Activated CD8-positive, alpha-beta memory T cell treated with anti-CD3 and anti-CD28 coated beads for 1 hour (primary cell): ENCODE data around the gene SP6.

Experiments used
- DNase-seq, 2 donors: peaks; one replicate each; pipeline ENCODE4 v3.0.0-alpha.2; 2020; ENCODE audit warnings: low read depth in 1 of 2; ENCODE audit errors: extremely low read depth in 1 of 2

SP6 gene

DNA sequence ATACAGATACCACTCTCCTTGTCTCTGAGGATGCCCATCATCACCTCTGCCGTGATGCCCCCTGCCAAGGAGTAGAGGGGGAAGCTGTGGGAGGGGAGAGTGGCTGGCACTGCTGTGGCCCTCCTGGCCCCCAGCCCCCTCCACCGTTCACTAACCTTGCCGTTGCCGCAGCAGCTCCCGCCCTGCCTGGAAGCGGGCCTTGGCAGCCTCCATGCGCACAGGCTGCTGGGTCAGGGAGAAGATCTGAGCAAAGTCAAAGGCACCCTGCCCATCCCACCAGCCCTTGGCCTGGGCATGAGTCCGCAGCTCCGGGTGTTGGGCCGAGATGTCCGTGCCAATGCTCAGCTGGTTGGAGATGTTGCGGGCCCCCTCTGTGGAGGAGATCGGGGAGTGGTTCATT, 12.3 kb downstream of the SP6 start:
- no peak for DNase-seq

DNA sequence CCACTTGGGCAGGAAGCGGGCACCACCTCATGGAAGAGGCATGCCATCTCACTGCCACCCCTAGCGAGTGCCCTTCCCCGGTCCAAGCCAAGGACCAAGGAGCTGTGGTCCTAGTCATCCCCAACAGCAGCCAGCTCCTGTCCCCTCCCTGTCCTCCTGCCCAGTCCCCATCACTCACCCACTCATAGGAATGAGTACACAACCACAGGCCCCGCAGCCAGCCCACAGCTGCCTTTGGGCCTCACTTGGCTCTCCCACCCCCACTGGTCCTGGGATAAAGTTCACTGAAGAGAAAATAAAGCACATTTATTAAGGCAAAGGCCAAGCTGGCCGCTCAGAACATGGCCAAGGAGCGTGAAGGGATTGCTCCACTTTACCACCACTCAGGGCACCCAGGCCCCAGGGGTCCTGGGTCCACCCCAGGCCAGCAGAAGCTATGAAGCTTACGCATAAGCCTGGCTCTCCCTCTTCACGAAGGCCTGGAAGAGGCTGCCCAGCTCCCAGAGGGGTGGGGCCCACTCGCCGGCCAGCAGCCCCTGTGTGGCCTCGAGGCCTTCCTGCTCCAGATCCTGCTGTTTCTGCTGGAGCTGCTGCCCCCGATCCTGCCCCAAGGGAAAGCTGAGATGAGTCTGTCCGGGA, 13.4 kb downstream of the SP6 start:
- DNase-seq, result no peak

DNA sequence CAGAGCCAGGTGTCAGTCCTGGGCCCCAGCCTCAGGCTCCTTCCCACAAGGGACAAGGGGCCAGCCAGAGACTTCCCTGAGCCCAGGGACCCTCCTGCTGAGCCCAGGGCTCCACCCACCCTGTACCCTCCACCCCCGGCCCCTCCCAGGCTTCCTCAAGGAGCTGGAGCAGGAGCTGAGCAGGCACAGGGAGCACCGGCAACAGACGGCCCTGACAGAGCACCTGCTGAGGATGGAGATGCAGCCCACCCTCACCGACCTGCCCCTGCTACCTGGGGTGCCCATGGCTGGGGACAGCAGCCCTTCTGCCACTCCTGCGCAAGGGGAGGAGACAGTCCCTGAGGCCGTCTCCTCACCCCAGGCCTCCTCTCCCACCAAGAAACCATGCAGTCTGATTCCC, 14.4 kb downstream of the SP6 start:
- no peak for DNase-seq

DNA sequence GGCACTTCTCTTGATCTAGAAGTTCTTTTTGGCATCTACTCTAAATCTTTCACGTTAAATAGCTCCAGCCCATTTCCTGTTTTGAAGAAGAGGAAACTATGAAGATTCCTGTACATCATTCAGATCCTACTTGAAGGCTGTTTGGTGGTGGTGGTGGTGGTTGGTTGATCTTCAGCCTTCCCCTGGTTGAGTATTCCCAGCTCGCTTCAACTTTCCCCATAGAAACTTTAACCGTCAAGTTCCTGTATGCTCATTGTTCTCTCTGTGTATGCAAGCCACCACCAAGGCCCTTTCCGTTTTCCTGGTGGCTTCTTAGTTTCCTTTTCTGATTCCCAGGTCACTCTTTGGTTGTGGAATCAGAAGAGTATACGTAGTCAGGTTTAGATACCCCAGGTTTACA, 16.2 kb downstream of the SP6 start:
- DNase-seq, result no peak

DNA sequence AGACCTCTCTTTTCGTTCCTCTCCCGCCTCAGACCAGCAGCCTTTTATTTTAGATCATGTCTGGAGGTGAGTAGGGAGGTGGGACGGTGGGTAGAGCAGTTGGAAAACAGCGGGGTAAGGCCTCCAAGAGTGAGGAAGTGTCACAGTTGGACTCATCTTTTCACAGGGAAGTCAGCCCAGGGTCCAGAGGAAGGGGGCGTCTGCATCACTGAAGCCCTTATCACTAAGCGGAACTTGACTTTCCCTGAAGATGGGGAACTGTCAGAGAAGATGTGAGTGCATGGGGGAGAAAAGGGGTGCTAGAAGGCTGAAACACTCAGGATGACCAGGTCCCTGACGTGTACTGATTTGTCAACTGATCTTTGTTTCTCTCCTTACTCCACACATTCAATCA, 19.0 kb downstream of the SP6 start:
- no peak for DNase-seq

DNA sequence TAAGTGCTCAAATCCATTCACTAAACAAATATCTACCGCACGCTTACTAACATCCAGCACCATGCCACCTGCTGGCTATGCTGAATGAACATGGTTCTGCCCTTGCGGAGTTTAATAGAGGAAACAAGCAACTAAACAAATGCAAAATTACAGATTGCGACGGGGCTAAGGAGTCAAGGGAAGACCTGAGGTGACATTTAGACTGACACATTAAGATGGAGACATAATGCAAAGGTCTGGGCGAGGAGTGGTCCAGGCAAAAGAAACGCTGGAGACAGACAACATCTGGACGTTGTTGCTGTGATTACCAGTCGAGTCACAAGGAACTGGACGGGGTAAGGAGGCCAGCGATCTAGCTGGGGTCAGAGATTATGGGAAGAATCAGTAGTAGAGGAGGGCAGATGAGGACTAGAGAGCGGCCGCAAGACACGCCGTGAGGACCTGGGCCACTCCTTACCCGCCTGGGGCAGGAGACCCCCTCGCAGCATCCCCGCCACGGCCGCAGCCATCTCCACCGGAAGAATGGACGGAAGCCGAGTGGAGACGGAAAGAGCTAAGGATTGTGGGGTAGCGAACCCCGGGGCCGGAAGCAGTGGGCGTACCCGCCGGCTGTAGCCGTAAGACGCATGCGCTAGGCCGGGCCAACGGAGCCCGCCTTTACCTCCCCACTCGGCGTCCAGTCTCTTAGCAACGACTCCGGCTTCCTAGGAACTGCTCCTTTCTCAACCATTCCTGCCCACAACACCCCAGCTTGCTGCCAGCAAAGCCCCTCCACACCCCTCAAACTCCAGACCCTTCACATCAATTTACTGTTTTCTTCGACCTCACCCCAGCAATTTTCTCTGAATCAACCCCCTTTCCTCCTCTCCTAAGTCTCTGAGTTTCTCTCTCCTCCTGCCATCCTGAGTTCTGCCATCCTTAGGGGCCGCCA, 19.7 kb downstream of the SP6 start, which contains the start of the genes LRRC46 and MRPL10:
Gene LRRC46 (plus strand): TSS at position 668 of the 931 bp plus-strand sequence. CDS start 320 bp downstream, outside the sequence.
Gene MRPL10 (minus strand): TSS at position 539 of the 931 bp plus-strand sequence. CDS start 30 bp downstream, at position 509.
- peak; percentile 74 to 87 for DNase-seq

DNA sequence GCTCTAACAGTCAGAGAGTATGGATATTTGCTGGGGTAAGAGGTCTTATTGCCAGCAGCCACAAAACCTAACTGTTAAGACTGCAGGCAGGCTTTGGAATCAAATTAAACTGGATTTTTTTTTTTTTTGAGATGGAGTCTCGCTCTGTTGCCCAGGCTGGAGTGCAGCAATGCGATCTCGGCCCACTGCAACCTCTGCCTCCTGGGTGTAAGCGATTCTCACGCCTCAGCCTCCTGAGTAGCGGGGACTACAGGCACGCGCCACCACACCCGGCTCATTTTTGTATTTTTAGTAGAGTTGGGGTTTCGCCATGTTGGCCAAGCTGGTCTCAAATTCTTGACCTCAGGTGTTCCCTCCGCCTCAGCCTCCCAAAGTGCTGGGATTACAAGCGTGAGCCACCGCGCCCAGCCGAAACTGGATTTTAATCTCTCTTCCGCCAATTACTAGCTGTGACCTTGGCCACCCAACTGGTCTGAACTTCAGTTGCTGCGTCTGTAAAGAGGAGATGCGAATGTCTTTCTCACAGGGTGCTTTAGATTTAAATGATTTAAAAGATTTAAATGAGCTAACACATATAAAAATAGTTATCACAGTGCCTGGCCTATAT, 20.5 kb downstream of the SP6 start:
- no peak for DNase-seq

DNA sequence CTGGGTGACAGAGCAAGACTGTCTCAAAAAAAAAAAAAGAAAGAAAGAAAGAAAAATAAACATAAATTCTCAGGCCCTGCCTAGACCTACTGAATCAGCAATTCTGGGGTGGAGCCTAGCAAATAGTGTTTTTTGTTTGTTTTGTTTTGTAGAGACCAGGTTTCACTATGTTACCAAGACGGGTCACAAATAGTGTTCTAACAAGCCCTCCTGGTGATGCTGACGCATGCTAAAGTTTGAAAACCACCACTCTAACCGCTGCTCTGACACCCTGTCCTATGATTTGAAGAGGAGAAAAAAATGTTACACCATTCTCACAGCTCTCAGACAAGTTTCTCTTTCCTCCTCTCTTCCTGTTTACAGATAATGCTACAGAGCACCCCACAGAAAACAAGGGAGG, 21.1 kb downstream of the SP6 start:
- DNase-seq, result no peak

DNA sequence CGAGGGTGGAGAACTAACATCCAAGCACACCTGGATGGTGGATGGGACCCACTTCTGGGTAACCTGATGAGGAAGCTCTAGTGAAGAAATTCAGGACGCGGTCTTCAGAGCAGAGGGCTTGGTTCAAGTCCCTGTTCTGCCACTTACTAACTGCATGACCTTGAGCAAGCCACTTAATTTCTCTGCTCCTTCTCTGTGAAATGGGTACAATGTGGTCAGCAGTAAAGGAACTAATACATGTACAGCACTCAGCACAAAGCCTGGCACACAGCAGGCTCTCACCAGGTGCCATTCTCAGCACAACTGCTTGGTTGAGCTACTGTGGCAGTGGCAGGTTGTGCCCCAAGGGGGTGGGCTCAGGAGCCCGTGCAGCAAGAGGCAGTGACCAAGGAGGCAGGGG, 27.4 kb downstream of the SP6 start:
- DNase-seq, result no peak

DNA sequence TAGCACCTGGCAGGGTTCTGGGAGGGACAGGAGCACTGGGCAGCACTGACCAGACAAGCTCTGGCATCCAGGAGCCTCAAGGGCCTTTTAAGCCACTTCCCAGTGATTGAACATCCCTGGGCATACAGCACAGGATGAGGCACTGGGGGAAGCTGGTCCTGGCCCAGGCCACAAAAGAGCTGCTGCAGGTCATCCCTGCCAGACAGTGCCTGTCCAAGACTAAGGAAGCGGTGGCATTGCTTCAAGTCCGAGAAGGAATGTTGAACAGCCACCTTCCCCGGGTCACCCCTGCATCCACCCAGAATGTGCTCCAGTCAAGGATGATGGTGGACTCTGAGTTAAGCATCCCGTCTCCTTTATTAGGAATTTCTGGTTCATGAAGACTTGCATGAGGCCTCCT, 28.2 kb downstream of the SP6 start:
- DNase-seq, result no peak

DNA sequence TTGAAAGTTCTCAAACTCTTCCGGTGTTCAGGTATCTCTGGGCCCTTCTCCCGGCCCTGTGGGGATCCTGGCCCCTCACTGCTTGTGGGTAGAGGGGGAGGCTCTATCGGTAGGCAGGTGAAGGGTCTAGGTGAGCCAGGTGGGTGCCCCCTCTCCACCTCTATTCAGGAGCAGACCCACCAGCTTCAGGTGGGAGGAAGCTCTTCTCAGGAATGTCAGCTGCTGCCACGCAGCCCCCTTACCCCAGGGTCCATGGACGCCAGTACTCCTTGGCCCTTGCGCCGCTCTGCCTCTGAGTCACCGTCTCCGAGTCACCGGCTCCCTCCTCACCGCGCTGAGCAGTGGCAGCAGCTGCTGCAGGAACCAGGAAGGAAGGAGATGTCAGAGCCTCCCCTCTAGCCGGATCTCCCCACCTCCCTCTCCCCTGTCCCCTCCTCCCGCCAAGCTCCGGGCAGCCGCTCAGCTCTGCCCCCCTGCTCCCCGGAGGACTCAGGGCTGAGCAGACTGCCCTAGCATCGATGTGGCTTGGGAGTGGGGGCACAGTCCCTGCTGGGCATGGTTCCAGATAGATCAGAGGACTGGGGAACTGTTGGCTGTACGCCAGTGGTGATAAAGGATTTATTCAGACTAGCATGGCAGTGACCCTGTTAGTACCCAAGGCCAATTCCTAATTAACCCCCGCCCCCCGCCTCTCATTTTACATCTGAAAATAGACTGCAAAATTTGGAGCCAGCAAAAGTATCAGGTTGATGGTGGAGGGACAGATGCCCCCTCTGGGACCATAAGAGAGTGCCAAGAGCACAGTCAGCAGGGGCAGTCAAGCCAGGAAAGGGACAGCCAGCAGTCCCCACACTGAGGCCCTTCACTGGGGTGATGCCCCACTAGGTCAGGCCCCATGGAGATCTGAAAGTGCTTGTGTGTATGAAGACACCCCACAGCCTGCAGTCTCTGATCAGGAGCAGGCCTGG, 29.3 kb downstream of the SP6 start, which contains the start of gene OSBPL7:
Gene OSBPL7 (minus strand): TSS at position 371 of the 968 bp plus-strand sequence. CDS start 1,516 bp downstream, outside the sequence.
- peak; percentile 63 to 68 for DNase-seq

DNA sequence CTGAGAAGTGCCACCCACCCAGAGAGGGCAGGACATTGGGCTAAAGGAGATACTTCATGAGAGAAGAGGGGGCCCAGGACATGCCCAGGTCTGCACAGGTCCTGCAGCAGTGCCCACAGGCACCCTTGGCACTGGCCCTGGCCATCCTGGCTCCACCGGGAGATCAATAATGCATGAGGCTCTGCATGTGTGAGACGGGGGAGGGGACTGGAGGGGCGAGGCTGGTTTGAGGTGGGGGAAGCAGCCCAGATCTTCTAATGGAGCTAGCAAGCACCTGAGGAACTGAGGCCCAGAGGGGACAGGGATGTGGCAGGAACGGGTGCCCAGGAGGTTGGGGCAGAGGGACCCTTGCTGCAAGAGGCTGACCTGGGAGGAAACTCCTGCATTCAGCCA, 29.9 kb downstream of the SP6 start:
- no peak for DNase-seq

DNA sequence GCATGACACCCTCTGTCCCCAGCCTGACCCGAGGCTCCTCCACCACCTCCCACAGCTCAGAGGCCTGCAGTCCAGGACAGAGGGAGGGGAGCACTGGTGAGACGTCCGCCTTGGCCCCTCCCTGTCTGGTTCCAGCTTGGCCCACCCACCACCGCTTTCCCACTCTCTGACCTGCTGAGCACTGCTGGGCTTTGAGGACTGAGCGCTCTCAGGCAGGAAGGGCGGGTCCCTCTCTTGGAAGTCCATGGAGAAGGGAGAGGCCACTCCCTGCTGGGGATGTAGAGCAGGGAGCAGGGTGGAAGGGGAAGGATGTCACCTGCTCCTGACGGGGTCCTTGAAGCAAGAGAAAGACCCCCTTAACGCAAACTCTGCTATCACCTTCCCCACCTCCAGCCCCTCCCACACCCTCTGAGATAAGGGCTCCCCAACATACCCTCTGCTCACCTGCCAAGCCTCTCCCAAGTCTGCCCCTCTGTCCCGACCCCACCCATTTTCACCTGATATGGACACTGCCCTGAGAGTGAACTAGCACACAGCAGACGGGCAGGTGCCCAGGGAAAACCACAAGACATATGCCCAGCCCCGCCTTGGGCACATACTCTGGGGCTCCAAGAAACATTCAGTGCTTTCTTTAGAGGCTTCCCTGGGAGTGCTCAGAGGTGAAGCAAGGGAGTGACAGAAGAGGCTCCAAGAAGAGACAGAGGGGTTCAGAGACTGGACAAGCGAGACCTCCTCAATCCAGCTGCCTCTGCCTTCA, 30.8 kb downstream of the SP6 start:
- no peak for DNase-seq

DNA sequence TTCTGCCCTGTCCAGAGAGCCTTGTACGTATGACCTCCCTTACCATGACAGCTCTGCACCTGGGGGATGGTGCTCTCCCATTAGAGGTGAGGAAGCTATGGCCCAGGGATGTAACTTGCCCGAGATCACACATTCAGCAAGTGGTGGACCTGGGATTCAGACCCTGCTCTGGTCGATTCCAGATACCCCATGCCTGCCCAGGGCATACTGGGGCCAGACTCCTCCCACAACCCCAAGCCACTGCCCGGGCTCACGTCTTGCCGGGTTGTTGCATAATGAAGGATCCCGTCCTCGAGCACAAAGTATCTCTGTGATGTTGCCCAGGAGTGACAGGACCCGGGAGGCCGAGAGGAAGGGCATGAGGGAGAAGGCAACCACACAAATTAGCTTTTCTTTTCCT, 31.5 kb downstream of the SP6 start:
- no peak for DNase-seq

DNA sequence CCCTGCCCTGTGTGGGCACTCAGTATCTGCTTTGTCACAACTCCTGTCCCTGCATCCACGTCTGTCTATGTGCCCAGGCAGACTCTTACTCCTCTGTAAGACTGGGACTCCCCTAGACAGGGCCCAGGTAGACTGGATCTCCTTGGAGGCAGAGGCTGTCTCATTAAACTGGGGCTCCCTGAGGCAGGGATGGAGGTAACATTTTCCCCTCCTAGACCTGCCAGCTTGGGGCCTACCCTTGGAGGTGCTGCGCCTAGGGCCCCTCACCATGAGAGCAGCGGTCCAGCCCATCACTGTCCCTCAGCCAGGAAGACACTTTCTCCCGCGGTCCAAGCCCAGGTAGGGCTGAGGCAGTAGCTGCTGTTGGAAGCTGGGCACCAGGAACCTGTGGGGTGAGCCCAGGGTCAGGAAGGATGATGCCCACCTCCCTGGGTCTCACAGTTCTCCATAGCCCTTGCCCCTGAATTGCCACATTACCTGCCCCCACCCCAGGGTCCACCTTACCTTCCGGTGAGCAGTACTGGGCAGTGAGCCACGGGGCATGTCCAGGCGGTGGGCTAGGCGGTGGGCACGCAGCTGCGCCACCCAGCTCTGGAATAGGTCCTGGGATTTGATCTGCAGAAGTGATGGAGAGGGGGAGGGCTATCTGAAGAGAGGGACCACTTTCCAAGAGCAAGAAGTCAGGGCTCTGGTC, 32.8 kb downstream of the SP6 start:
- no peak for DNase-seq

DNA sequence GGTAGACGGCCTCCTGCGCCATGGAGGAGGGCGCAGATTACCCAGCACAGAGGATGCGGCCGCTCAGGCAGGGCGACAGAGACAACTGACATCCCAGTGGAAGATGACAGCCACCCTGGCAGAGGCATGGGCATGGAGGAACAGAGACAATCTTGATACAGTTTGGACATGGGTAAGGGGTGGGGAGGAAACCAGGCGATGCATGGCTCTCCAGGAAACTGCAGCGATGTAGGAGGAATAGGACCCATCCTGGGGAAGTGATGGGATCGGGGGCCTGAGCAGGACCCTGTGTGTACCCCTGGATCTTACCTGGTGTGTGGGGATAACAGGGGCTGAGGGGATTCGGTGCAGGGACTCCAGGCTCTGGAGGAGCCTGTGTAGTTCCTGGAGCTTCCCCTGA, 34.0 kb downstream of the SP6 start:
- no peak for DNase-seq

DNA sequence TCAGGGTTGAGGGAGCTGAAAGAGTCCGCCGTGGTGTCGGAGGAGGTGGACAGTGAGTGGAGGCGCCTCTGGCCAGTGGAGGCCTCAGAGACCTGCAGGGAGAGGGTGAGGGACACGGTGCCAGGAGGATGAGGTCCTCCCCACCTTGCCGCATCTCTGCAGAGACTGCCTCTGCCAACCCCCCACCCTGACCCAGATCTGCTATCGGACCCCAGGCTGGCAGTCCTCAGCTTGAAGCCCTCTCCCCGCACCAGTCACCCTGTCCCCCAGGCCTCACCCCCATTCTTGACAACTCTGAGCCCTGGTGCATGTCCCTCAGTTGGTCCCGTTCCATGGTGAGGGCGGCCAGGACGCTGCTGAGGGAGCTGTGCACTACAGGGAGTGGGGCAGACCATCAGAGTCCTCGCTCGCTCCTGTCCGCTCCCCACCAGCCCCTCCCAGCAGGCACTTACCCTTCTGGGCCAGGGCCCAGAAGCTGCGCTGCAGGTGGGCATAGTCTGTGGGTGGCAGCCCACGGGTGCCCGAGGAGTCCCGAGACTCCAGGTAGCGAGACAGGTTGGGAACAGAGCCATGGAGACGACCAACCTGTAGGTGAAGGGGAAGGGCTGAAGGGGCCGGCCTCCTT, 34.7 kb downstream of the SP6 start:
- DNase-seq, result no peak

DNA sequence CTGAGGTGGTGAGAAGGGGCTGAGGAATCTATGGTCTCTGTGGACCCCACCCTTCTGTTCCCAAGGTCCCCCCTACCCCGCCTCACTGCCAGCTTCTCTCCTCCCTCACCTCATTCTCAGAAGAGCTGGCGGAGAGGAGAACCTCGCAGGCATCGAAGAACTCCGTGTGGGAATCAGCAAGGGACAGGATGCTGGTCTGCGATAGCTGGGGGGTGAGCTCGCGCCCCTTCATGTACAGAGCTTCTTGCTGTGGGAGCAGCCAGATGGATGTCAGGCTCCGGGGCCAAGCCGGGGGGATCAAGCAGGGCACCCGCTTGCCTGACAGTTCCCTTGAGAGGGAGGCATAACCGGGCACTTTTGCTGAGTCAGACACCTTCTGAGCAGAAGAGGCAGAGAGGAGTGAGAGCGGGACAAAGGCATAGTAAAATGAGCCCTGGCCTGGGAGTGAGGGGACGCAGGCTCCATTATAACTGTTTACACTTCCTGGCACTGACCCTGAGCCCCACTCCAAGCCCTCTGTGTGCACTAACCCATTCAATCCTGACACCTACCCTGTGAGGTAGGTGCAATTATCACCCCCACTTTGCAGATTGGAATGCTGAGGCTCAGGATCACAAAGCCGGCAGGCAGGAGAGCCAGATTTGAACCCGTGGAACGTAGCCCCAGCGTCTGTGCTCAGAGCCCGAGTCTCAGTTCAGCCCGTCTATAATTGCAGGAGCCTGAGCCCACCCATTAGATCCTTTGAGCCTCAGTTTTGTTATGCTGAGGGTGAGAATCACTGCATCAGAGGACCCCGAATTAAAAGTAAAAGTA, 35.7 kb downstream of the SP6 start:
- DNase-seq, result no peak
